ENCODE results near the gene PDE4D.

DNA sequence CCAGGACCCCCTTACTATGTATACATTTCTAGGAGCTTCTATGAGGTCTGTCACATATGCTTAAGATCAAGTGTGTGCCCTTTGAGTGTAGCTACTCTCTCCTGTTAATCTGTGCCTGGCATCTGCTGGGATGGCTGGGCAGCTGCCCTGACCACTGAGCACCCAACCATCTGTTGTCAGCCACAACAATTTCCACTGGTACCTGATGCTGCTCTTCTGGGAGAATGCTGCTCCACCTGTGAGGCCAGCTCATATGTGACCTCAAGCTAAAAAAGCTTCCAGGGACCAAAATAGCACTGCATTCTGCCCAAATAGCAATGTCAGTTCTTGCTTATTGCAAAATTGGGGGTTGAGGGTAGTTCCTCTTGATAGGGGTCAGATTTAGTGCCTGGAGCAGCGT lies 715.0 kb downstream of the PDE4D start:
- TF ChIP-seq, protein P1, sequence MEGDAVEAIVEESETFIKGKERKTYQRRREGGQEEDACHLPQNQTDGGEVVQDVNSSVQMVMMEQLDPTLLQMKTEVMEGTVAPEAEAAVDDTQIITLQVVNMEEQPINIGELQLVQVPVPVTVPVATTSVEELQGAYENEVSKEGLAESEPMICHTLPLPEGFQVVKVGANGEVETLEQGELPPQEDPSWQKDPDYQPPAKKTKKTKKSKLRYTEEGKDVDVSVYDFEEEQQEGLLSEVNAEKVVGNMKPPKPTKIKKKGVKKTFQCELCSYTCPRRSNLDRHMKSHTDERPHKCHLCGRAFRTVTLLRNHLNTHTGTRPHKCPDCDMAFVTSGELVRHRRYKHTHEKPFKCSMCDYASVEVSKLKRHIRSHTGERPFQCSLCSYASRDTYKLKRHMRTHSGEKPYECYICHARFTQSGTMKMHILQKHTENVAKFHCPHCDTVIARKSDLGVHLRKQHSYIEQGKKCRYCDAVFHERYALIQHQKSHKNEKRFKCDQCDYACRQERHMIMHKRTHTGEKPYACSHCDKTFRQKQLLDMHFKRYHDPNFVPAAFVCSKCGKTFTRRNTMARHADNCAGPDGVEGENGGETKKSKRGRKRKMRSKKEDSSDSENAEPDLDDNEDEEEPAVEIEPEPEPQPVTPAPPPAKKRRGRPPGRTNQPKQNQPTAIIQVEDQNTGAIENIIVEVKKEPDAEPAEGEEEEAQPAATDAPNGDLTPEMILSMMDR (IDR thresholded peaks at IDR 0.05), result no peak
- no peak for TF ChIP-seq EZH2 (IDR thresholded peaks at IDR 0.05; ENCODE audit: borderline replicate concordance, insufficient read depth, low read depth, low read length, poor library complexity, severe bottlenecking)
